Epithelial cell of esophagus (primary cell): ENCODE measurements around the gene FAM111A.

ENCODE experiments used
- DNase-seq: peaks from one replicate; pipeline ENCODE4 v3.0.0; 2010; ENCODE audit warnings: low read depth
- H3K4me3 ChIP-seq: 2 replicates; pipeline ENCODE4 v1.5.1; 2011; ENCODE audit warnings: mild to moderate bottlenecking, low read length, control low read depth
- CTCF ChIP-seq: IDR thresholded peaks from 2 replicates; pipeline ENCODE4 v1.5.1; 2011; ENCODE audit warnings: low read depth, mild to moderate bottlenecking, low read length, control low read depth, inconsistent platforms; ENCODE audit not compliant: insufficient read depth; ENCODE audit errors: missing control alignments

The FAM111A gene

GRCh38 chr11:59193587-59194130, 51.0 kb downstream of the FAM111A start:
- TF ChIP-seq CTCF: no peak
- no peak for DNase-seq
- no peak overlapping the region for H3K4me3 ChIP-seq

- DNase-seq: no peak
- no peak for TF ChIP-seq CTCF
Observed at GRCh38 chr11:59195586-59195985, 52.9 kb downstream of the FAM111A start.

GRCh38 chr11:59196777-59197176, 54.1 kb downstream of the FAM111A start:
- H3K4me3 ChIP-seq: no peak overlapping the region
- no peak for DNase-seq
- TF ChIP-seq CTCF: no peak

More at GRCh38 chr11:59195586-59195985, 52.9 kb downstream of the FAM111A start:
- no peak overlapping the region for H3K4me3 ChIP-seq

GRCh38 chr11:59197991-59198390, 55.3 kb downstream of the FAM111A start:
- DNase-seq: peak; percentile 35
- TF ChIP-seq CTCF: no peak
- no peak overlapping the region for H3K4me3 ChIP-seq

GRCh38 chr11:59198726-59199125, 56.1 kb downstream of the FAM111A start:
- DNase-seq: no peak
- no peak overlapping the region for H3K4me3 ChIP-seq
- no peak for TF ChIP-seq CTCF

- TF ChIP-seq CTCF: no peak
- H3K4me3 ChIP-seq: no peak overlapping the region
- DNase-seq: no peak
Observed at GRCh38 chr11:59199546-59200422, 57.1 kb downstream of the FAM111A start.
